H9 (cell line): ENCODE data around the gene RRP9. TPM values are rescaled to one million over a fixed set of nuclear protein-coding genes. Genes with fewer than 3 reads are reported as not detected.

Experiments
- DNase-seq: peaks from one replicate; pipeline ENCODE4 v3.0.0-alpha.2; 2017
- H2AFZ ChIP-seq: one replicate; pipeline ENCODE4 v1.6.1; 2013; ENCODE audit warnings: mild to moderate bottlenecking, low read length, control low read depth, moderate library complexity
- H2AK5ac ChIP-seq: 2 replicates; pipeline ENCODE4 v1.6.1; 2013; ENCODE audit warnings: low read length, control low read depth, mixed read lengths; ENCODE audit not compliant: insufficient read length
- H2BK120ac ChIP-seq: one replicate; pipeline ENCODE4 v1.6.1; 2013; ENCODE audit warnings: low read depth, mild to moderate bottlenecking, low read length, control low read depth, inconsistent platforms; ENCODE audit not compliant: poor library complexity, severe bottlenecking
- H2BK12ac ChIP-seq: 2 replicates; pipeline ENCODE4 v1.6.1; 2013; ENCODE audit warnings: low read length, control low read depth, mixed read lengths, low read depth; ENCODE audit not compliant: insufficient read length
- H2BK15ac ChIP-seq: 2 replicates; pipeline ENCODE4 v1.6.1; 2013; ENCODE audit warnings: low read depth, low read length, control low read depth
- H2BK20ac ChIP-seq: one replicate; pipeline ENCODE4 v1.6.1; 2013; ENCODE audit warnings: low read depth, mild to moderate bottlenecking, low read length, control low read depth, inconsistent platforms; ENCODE audit not compliant: poor library complexity, severe bottlenecking
- H2BK5ac ChIP-seq: 2 replicates; pipeline ENCODE4 v1.6.1; 2013; ENCODE audit warnings: low read length, control low read depth, mixed read lengths; ENCODE audit not compliant: insufficient read length
- H3K14ac ChIP-seq: 2 replicates; pipeline ENCODE4 v1.6.1; 2013; ENCODE audit warnings: low read length, control low read depth; ENCODE audit not compliant: insufficient read depth
- H3K18ac ChIP-seq: 2 replicates; pipeline ENCODE4 v1.6.1; 2013; ENCODE audit warnings: low read depth, mild to moderate bottlenecking, mixed read lengths, low read length, control low read depth; ENCODE audit not compliant: insufficient read length
- H3K23ac ChIP-seq: 2 replicates; pipeline ENCODE4 v1.6.1; 2013; ENCODE audit warnings: low read length, control low read depth, mixed read lengths, low read depth; ENCODE audit not compliant: insufficient read length
- H3K23me2 ChIP-seq: 2 replicates; pipeline ENCODE4 v1.6.1; 2013; ENCODE audit warnings: low read depth, mild to moderate bottlenecking, mixed read lengths, low read length, control low read depth; ENCODE audit not compliant: insufficient read length, poor library complexity, severe bottlenecking
- H3K27ac ChIP-seq: 2 replicates; pipeline ENCODE4 v1.5.1; 2013; ENCODE audit warnings: low read length, control low read depth, mixed read lengths, low read depth; ENCODE audit not compliant: insufficient read length
- H3K27me3 ChIP-seq: 2 replicates; pipeline ENCODE4 v1.6.1; 2013; ENCODE audit warnings: low read length, control low read depth, inconsistent platforms; ENCODE audit not compliant: insufficient read depth
- H3K4ac ChIP-seq: 2 replicates; pipeline ENCODE4 v1.6.1; 2013; ENCODE audit warnings: low read depth, mild to moderate bottlenecking, control low read depth, inconsistent platforms, low read length, moderate library complexity
- H3K4me1 ChIP-seq: 2 replicates; pipeline ENCODE4 v1.6.1; 2013; ENCODE audit warnings: low read length, control low read depth, inconsistent platforms; ENCODE audit not compliant: insufficient read depth
- H3K4me2 ChIP-seq: 2 replicates; pipeline ENCODE4 v1.6.1; 2013; ENCODE audit warnings: low read length, control low read depth, mixed read lengths; ENCODE audit not compliant: insufficient read length, insufficient read depth
- H3K56ac ChIP-seq: 2 replicates; pipeline ENCODE4 v1.6.1; 2013; ENCODE audit warnings: low read depth, mild to moderate bottlenecking, mixed read lengths, low read length, control low read depth; ENCODE audit not compliant: insufficient read length
- H3K79me1 ChIP-seq: 2 replicates; pipeline ENCODE4 v1.6.1; 2013; ENCODE audit warnings: low read depth, mild to moderate bottlenecking, moderate library complexity, low read length, control low read depth, inconsistent platforms; ENCODE audit not compliant: insufficient read depth, poor library complexity, severe bottlenecking
- H3K79me2 ChIP-seq: 2 replicates; pipeline ENCODE4 v1.6.1; 2013; ENCODE audit warnings: low read length, control low read depth, inconsistent platforms; ENCODE audit not compliant: insufficient read depth
- H3K9ac ChIP-seq: 2 replicates; pipeline ENCODE4 v1.6.1; 2013; ENCODE audit warnings: low read length, control low read depth, mixed read lengths; ENCODE audit not compliant: insufficient read length; ENCODE audit errors: extremely low read depth
- H3K9me3 ChIP-seq: one replicate; pipeline ENCODE4 v1.6.1; 2013; ENCODE audit warnings: low read depth, low read length, inconsistent platforms; ENCODE audit not compliant: control insufficient read depth
- H3T11ph ChIP-seq: one replicate; pipeline ENCODE4 v1.6.1; 2013; ENCODE audit warnings: mild to moderate bottlenecking, low read length, control low read depth, inconsistent platforms
- H4K20me1 ChIP-seq: one replicate; pipeline ENCODE4 v1.6.1; 2013; ENCODE audit not compliant: control insufficient read depth, insufficient read length, insufficient read depth
- H4K5ac ChIP-seq: 2 replicates; pipeline ENCODE4 v1.6.1; 2013; ENCODE audit warnings: low read depth, mild to moderate bottlenecking, mixed read lengths, low read length, control low read depth; ENCODE audit not compliant: insufficient read length
- H4K8ac ChIP-seq: replicated peaks from 2 replicates; pipeline ENCODE4 v1.6.1; 2013; ENCODE audit warnings: low read length, control low read depth, mixed read lengths, low read depth; ENCODE audit not compliant: insufficient read length
- H4K91ac ChIP-seq: 2 replicates; pipeline ENCODE4 v1.6.1; 2013; ENCODE audit warnings: low read depth, mild to moderate bottlenecking, moderate library complexity, mixed read lengths, low read length, control low read depth; ENCODE audit not compliant: insufficient read length
- H3K27ac Mint-ChIP-seq, 3 experiments: 2 replicates in 2 of 3; 3 replicates in 1 of 3; pipeline ENCODE4 v1.8.0; 2020 to 2021; ENCODE audit warnings: mixed read lengths in 3 of 3, mild to moderate bottlenecking in 1 of 3, moderate library complexity in 1 of 3
- H3K27me3 Mint-ChIP-seq: 2 replicates; pipeline ENCODE4 v1.8.0; 2021; ENCODE audit warnings: low read depth, mild to moderate bottlenecking, moderate library complexity, mixed read lengths
- H3K36me3 Mint-ChIP-seq, 3 experiments: 2 replicates in 2 of 3; 3 replicates in 1 of 3; pipeline ENCODE4 v1.8.0; 2020 to 2021; ENCODE audit warnings: low read depth in 3 of 3, mixed read lengths in 3 of 3; ENCODE audit not compliant: insufficient read depth in 1 of 3
- H3K4me1 Mint-ChIP-seq, 2 experiments: 2 replicates each; pipeline ENCODE4 v1.8.0; 2020; ENCODE audit warnings: mixed read lengths in 2 of 2
- H3K4me3 Mint-ChIP-seq, 2 experiments: 2 replicates in 1 of 2; 3 replicates in 1 of 2; pipeline ENCODE4 v1.8.0; 2020 to 2021; ENCODE audit warnings: mild to moderate bottlenecking in 2 of 2, mixed read lengths in 2 of 2, moderate library complexity in 1 of 2
- H3K9me3 Mint-ChIP-seq, 2 experiments: 2 replicates in 1 of 2; 3 replicates in 1 of 2; pipeline ENCODE4 v1.8.0; 2020; ENCODE audit warnings: mild to moderate bottlenecking in 2 of 2, mixed read lengths in 2 of 2, moderate library complexity in 1 of 2
- WGBS: extraction: QIAGEN DNeasy Blood & Tissue Kit; methylation state at CpG from one replicate; pipeline ENCODE4 v1.1.7; 2013; ENCODE audit warnings: missing lambda C conversion rate, low lambda C conversion rate, mixed read lengths; ENCODE audit not compliant: insufficient read length; ENCODE audit errors: extremely low coverage; 5-methylcytosine and 5-hydroxymethylcytosine counted together
- total RNA-seq: library from RNA; stranded (reverse); gene quantifications from 2 replicates; pipeline ENCODE4 v1.2.1, GENCODE V29; 2021
- TF ChIP-seq, protein P1 (sequence below): fragments of 200-600 bp; sonication (generic); conservative IDR thresholded peaks from 3 replicates; pipeline ENCODE4 v1.8.0; 2021; ENCODE audit warnings: antibody characterized with exemption, mild to moderate bottlenecking

RRP9 gene
- total RNA-seq, 1 experiment from 2014 or later, result 64.0 TPM

DNA sequence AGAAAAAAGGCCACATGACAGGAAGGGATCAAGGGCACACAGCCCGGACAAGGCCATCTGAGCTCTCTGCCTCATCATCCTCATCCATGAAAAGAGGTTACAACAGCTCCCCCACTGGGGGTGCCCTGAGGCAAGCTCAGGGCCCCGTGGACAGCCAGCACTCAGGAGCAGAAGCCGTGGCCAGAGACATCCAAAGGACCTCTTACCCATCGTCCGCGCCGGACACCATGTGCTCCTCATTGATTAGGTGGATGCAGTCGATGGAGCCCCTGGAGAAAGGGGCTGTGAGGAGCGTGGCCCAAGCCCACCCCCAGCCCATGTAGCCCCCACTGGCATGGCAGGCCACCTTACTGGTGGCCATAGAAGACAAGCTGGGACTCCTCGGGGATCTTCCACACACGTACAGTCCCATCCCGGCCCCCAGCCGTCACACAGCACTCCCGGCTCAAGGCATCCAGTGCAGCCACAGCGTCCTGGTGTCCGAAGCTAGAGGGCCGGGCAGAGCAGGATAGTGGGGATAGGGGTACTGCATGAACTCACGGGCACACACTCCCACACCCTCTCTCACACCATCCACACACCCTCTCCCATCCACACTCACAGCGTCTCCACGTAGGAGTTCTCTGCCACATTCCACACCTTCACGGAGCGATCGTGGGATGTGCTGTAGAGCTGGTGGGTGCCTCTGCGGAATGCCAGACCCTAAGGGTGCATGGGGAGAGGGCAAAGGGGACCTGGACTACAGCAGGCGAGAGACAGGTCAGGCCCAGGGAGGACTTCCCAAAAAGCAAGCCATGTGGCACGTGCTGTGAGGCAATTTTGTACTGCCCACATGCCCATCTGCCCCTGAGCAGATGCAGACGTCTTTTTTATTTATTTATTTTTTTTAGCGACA, 6.5 kb downstream of the RRP9 start:
- Histone ChIP-seq H3K27ac (no peak overlapping the region), H2BK15ac (no peak overlapping the region), H2AK5ac (no peak overlapping the region), H3K23me2 (no peaks in the 10 kb centered on the region), H3K14ac (no peak overlapping the region), H3K79me2 (peaks cover 1% of the 10 kb centered on the region), H4K91ac (no peak overlapping the region), H3K27me3 (no peaks in the 10 kb centered on the region), H2BK5ac (no peak overlapping the region), H2BK12ac (no peak overlapping the region), H3K56ac (no peak overlapping the region), H3K4me1 (0 out of 2 replicates have a peak, but pooled peaks cover under 1% of the 10 kb centered on the region), H3T11ph (no peak overlapping the region), H2BK20ac (no peak overlapping the region), H4K8ac (no peak overlapping the region), H3K9ac (no peak overlapping the region), H2BK120ac (no peak overlapping the region), H4K5ac (no peak overlapping the region), H3K79me1 (peaks cover 6% of the 10 kb centered on the region), H3K23ac (no peak overlapping the region), H3K18ac (no peak overlapping the region), H3K4me2 (no peak overlapping the region), H3K9me3 (no peaks in the 10 kb centered on the region), H3K4ac (no peak overlapping the region), H2AFZ (no peak overlapping the region), H4K20me1 (no peaks in the 10 kb centered on the region)
- Mint-ChIP-seq H3K36me3 (peaks cover 55 to 87% (median 70%) of the 10 kb centered on the region in 3 experiments; a peak in 6 of 7 replicates), H3K27me3 (no peaks in the 10 kb centered on the region; the same call in 1 of the 2 replicates), H3K4me1 (peaks cover 2 to 4% of the 10 kb centered on the region in 2 experiments), H3K27ac (no peak overlapping the region), H3K9me3 (no peaks in the 10 kb centered on the region; a peak in 1 of 5 replicates), H3K4me3 (no peak overlapping the region)
- TF ChIP-seq, protein P1, sequence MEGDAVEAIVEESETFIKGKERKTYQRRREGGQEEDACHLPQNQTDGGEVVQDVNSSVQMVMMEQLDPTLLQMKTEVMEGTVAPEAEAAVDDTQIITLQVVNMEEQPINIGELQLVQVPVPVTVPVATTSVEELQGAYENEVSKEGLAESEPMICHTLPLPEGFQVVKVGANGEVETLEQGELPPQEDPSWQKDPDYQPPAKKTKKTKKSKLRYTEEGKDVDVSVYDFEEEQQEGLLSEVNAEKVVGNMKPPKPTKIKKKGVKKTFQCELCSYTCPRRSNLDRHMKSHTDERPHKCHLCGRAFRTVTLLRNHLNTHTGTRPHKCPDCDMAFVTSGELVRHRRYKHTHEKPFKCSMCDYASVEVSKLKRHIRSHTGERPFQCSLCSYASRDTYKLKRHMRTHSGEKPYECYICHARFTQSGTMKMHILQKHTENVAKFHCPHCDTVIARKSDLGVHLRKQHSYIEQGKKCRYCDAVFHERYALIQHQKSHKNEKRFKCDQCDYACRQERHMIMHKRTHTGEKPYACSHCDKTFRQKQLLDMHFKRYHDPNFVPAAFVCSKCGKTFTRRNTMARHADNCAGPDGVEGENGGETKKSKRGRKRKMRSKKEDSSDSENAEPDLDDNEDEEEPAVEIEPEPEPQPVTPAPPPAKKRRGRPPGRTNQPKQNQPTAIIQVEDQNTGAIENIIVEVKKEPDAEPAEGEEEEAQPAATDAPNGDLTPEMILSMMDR, result no peak
- no peak for DNase-seq
- no CpG with 5 or more reads among the region's 28 CpGs for WGBS
